Stimulated activated CD8-positive, alpha-beta memory T cell treated with anti-CD3 and anti-CD28 coated beads, Interleukin-12 subunit alpha, Interleukin-12 subunit beta, amount 100 ng/mL, for 4 hours (primary cell): ENCODE results near the gene PHACTR2.

ENCODE experiments used
- DNase-seq: peaks from one replicate; pipeline ENCODE4 v3.0.0-alpha.2; 2020; ENCODE audit warnings: low read depth

PHACTR2 gene

DNA sequence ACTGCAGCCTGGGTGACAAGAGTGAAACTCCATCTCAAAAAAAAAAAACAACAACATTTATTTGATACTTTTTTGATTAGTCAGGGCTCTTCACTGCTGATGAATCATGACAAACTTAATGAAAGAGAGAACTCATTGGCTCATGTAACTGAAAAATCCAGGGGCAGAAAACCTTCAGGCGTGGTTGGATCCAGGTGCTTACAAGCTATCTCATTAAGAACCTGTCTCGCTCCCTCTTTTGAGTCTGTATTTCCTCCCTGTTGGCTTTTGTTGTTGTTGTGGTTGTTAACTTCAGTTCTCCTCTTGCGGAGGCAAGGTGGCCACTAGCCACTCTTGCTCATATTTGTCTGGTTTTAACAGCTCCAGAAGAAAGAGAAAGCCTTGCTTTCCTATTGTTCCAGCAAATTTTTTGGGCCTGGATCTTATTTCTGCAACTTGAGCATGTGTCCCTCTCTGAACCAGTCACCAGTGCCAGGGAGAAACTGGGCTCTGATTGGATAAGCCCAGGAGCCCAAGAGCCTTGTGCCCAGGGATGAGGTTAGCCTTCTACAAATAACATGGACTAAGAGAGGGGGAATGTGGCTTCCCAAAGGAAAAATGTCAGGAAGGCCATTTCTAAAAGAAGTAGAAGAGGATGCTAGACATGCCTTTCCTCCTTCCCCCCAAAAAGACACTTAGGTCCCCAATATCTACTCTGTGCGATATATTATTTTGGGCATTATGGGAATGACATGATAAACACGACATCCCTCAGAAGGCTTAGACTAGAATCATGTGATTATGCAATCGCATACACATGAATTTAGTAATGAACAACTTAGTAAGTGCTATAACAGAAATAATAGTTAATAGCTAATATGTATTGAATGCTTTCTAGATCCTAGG, 64.5 kb downstream of the PHACTR2 start:
- DNase-seq: no peak

GRCh38 chr6:143742955-143743255, 65.1 kb downstream of the PHACTR2 start:
- no peak for DNase-seq

DNA sequence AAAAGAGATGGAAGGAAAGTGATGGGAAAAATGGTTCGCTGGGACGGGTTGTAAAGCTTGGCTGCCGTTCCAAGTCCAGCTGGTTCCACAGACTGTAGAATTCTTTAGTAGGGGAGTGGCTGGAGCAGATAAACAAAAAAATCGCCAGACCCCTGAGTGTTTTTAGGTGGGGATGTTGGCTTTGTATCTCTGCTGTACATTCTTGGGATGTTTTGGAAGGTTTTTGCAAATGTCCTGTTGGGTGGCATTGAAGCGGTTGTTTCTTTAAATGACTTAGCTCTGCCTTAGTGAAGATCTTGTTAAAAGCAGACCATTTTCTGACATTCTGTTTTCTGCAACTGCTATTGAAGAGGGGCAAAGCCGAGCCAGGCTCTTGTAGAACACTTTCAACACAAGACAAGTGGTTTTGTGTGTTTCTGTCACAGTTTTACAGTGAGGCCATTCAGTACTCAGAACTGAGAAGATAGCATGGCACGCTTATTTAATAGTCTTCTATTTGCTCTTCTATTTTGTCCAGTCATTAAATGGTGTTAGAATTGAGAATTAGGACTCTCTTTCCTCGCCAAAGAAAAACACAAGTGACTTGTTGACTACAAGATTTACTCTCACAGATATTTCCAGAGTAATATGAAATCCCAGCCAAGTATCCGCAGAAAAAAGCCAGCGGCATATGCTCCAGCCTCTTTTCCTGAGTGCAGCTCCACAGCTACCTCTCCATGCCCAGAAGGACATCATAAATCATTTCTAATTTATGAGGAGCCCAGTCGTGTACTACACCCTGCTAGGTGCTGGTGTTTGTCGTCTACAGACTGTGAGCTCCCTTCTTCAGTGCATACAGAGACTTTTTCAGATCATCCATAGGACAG, 65.8 kb downstream of the PHACTR2 start:
- DNase-seq: no peak

DNA sequence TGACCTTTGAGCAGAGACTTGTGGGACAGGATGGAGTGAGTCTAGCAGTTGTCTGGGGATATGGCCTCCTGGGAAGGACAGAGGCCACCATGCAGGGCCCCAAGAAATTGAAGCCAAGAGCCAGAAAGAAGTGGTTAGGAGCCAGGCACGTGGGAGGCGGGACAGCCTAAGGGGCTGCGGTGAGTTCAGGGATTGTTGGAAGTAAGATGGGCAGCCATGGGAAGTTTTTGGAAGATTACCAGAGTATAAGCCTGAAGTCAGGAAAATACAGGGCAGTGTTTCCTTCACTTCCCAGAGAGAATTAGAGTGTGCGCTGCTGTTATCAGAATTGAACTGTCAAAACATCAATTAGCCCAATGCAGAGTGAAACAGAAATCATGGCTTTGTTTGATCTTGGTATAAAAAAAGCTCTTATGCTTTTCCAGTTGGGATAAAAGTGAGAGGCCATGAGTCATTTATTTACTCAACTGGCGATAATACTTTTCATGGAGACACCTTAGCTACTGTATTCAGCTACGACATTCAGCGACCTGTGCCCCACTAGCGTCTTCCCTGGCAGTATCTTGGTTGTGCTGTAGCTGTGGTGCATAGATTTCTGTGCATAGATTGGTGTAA, 66.9 kb downstream of the PHACTR2 start:
- no peak for DNase-seq

GRCh38 chr6:143745166-143746133, 67.7 kb downstream of the PHACTR2 start:
- DNase-seq: no peak

DNA sequence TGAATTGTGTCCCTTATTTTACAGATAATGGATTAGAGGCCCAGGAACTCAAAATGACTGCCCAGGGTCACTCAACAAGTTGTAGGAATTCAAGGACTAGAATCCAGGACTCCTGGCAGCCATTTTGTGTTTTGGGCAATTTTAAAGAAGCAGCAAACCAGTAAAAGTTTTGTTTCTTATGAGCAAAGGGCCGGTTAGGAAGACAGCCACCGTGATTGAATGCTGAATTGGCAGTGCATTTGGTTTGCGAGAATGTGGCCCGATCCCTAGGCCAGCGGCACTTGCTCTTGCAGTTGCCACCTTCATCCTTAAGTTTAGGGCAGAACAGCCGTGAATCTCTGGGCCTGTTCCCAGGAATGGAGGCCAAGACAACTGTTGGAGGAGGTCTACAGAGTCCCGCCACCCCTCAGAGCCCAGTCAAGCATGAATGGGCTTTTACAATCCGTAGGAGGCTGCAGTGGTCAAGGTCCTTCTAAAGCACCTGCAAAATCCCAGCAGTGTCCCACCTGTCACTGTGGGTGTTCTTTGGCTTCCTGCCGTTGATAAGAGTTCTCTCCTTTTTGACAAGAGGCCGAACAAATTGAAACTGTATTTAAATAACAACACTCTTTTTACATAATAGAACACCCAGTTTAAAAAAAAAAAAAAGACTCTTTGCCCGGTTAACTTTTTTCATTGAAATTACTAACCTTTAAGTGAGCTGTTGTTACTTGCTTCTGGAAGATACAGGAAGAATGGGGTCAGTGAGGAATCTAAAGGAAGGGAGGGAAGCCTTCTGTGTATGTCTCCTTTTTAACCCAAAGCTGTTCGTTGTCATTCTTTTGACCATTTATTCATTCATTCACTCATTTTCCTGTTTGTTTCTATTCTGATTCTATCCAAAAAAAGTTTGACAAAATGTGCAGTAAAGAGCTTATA, 68.7 kb downstream of the PHACTR2 start:
- no peak for DNase-seq

DNA sequence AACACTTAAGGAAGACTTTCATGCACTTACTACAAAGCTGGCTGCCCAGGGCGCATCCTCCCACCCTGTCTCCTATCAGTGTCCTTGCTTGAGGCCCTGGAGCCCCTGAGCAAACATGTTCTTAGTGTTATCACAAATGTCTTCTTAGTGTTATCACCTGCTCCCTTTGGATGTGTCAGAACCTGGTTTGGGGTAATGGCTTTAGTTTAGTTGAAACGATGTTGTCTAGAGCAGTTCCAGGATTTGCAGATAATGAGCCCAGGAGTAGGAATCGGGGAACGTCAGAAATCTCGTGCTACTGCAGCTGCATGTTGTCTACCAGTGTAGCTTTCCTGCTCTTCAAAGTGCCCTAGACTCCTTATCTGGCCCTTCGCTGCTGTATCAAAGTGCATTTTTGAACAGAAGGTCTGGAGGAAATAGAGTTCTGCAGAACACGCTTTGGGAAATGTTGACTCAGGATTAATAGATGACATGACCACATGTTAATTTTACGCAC, 69.6 kb downstream of the PHACTR2 start:
- no peak for DNase-seq

- DNase-seq: no peak
Measured at GRCh38 chr6:143749891-143750290, 72.1 kb downstream of the PHACTR2 start.

- DNase-seq: no peak
Measured at GRCh38 chr6:143750877-143751276, 73.1 kb downstream of the PHACTR2 start.

- DNase-seq: no peak
Measured at GRCh38 chr6:143752459-143752858, 74.7 kb downstream of the PHACTR2 start.

- DNase-seq: no peak
Measured at GRCh38 chr6:143753678-143754077, 75.9 kb downstream of the PHACTR2 start.

GRCh38 chr6:143754204-143754603, 76.4 kb downstream of the PHACTR2 start:
- no peak for DNase-seq

DNA sequence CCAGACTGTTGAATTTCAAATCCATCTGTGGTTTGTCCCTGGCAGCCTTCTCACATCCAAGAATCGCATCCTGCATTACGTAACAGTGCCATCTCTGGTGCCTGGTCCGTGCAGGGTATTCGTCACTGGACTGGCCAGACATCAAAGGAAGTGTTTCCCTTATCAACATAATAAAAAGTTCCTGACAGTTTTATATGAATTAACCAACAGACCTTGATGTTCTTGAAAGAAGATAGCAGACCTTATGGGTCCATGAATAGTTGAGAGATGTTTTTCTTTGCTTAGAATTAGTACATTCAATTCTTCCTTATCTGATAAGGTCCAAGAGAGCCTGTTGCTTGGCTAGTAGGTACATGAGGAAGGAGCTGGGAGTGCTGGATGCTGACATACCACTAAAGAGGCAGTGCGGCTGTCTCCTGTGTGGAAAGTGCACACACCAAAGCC, 77.6 kb downstream of the PHACTR2 start:
- DNase-seq: no peak

DNA sequence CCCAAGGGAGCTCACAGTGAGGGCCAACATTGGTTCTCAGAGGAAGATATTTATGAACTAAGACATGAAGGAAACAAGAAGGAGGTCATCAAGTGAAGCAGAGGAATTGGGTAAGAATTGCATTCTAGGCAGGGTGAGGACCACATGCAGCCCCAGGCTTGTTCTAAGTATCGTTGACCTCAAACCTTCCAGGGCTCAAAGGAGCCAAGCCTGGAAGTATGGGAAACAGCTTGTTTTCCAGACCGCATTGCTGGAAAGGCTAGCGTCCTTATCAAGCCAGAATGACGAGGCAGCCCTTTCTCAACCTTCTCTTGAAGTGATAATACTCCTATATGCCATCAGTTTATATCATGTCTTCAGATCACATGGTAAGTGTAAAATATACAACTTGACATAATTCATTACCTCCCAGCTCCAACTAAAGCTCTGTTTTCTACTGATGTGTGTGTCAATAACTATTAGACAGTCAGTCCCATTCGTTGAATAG, 79.6 kb downstream of the PHACTR2 start:
- DNase-seq: no peak

DNA sequence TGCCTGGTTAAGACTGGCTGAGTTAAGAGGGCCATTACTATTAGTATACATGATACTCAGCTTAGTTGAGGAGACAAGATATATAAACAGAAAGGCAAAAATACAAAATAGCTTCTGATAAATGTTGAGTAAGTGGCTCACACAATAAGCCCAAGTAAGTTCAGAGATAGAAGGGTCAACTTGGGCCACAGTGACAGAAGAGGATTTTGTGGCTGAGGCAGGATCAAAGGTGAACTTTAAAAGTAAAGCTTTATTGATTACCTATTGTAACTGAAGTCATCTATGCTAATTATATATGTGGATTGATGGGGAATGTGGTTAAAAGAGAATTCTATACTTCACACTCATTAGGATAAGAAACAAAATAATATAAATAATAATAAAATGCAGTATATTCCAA, 80.8 kb downstream of the PHACTR2 start:
- no peak for DNase-seq

DNA sequence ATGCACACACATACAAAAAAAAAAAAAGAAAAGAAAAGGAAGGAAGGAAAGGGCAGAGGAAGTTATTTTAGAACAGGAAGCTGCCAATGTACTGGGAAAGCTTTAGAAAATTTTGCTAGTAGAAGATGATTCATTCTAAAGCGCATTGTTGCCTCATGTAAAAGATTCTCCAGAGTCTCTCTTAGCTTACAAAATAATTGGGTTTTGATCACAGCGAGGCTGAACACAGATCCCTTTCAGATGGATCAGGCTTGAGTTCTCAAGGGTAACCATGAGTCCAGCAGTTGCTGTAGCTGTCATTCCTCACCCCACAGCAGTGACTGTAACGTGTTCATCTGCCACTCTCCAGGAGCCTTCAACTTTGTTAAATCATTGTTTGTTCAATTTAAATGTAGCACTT, 81.9 kb downstream of the PHACTR2 start:
- DNase-seq: no peak

GRCh38 chr6:143761074-143761473, 83.3 kb downstream of the PHACTR2 start:
- DNase-seq: no peak

DNA sequence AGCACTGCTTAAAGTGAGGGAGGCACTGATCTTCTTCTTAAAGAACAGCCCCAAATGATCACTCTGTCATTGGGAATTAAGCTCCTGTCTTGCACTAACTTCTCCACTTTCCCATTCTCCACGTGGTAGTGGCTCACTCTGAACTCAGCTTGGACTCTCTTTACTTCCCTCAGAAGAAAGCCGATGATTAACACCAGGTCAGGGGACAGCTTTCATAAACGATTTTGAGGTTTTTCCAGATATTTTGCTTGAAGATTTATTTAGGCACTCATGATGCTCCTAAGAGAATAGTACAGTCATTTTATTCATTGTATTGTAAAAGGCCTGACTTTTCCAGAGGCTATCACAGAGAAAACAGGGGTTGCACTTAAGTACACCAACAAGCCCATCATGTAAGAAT, 84.4 kb downstream of the PHACTR2 start:
- no peak for DNase-seq

DNA sequence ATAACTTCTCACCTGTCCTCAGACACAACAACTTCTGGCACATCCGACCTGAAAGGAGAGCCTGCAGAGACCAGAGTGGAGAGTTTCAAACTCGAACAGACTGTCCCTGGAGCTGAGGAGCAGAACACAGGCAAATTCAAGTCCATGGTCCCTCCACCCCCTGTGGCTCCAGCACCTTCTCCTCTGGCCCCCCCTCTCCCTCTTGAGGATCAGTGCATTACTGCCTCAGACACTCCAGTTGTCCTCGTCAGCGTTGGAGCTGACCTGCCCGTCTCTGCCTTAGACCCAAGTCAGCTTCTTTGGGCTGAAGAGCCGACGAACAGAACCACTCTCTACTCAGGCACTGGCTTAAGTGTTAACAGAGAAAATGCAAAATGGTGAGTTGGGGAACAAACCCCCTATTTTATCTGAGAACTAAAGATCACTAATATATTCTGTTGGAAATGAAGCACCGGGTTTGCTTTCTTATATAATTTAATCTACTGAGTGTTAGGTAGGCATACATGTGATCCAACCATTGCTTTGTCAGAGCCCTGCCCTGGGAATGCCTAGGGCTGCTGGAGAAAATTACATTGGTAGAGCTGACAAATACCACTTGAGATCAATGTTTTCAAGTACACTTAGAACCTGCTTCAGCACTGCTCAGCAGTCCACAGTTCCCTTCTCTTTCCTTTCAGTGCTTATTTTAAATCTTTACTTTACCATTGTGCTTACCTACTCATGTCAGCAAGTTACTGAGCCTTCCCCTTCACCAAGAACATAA, 87.8 kb downstream of the PHACTR2 start:
- no peak for DNase-seq
